T-helper 2 cell (primary cell): ENCODE data around the gene ZNF738.

Experiments used
- DNase-seq, 5 experiments: peaks; one replicate each; pipeline versions ENCODE4 v3.0.0 to v3.0.0-alpha.2; 2012 to 2022

Gene ZNF738

DNA sequence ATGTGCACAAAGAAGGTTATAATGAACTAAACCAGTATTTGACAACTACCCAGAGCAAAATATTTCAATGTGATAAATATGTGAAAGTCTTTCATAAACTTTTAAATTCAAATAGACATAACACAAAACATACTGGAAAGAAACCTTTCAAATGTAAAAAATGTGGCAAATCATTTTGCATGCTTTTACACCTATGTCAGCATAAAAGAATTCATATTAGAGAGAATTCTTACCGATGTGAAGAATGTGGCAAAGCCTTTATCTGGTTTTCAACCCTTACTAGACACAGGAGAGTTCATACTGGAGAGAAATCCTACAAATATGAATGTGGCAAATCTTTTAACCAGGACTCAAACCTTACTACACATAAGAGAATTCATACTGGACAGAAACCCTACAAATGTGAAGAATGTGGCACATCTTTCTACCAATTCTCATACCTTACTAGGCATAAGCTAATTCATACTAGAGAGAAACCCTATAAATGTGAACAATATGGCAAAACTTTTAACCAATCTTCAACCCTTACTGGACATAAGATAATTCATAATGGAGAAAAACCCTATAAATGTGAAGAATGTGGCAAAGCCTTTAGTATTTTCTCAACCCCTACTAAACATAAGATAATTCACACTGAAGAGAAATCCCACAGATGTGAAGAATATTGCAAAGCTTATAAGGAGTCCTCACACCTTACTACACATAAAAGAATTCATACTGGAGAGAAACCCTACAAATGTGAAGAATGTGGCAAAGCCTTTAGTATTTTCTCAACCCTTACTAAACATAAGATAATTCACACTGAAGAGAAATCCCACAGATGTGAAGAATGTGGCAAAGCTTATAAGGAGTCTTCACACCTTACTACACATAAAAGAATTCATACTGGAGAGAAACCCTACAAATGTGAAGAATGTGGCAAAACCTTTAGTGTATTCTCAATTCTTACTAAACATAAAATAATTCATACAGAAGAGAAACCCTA, 64.5 kb downstream of the ZNF738 start:
- no peak for DNase-seq
